Chondrocyte (in vitro differentiated cells): ENCODE data around the gene FASN. TPM values are rescaled to one million over a fixed set of nuclear protein-coding genes. Genes with fewer than 3 reads are reported as not detected.

Experiments
- DNase-seq: peaks from one replicate; pipeline ENCODE4 v3.0.0; 2021; ENCODE audit warnings: mixed read lengths, low spot score
- H3K27ac Mint-ChIP-seq: one replicate; pipeline ENCODE4 v1.8.0; 2021; ENCODE audit warnings: mild to moderate bottlenecking, moderate library complexity, mixed read lengths; ENCODE audit not compliant: unreplicated experiment
- H3K27me3 Mint-ChIP-seq: 2 replicates; pipeline ENCODE4 v1.8.0; 2021; ENCODE audit warnings: low read depth, mixed read lengths
- H3K36me3 Mint-ChIP-seq: 2 replicates; pipeline ENCODE4 v1.8.0; 2021; ENCODE audit warnings: low read depth, mixed read lengths
- H3K4me1 Mint-ChIP-seq: 2 replicates; pipeline ENCODE4 v1.8.0; 2021; ENCODE audit warnings: low read depth, mild to moderate bottlenecking, mixed read lengths
- H3K4me3 Mint-ChIP-seq: one replicate; pipeline ENCODE4 v1.8.0; 2021; ENCODE audit warnings: mild to moderate bottlenecking, moderate library complexity, mixed read lengths; ENCODE audit not compliant: unreplicated experiment
- H3K9me3 Mint-ChIP-seq: 2 replicates; pipeline ENCODE4 v1.8.0; 2021; ENCODE audit warnings: low read depth, mixed read lengths
- CTCF ChIP-seq: fragments of 200-600 bp; sonication (generic); IDR thresholded peaks from 2 replicates; pipeline ENCODE4 v1.5.0; 2021; ENCODE audit warnings: antibody characterized with exemption, mild to moderate bottlenecking, moderate library complexity
- total RNA-seq: library from RNA; stranded (reverse); gene quantifications from 3 replicates; pipeline ENCODE4 v1.2.1, GENCODE V29; 2021

FASN gene
- total RNA-seq, 1 donor from 2014 or later: 141 TPM

- no peaks in the 10 kb centered on the region for H3K27me3 Mint-ChIP-seq
- H3K27ac Mint-ChIP-seq: no peak overlapping the region
- no peaks in the 10 kb centered on the region for H3K9me3 Mint-ChIP-seq
These were observed 9.4 kb upstream of the FASN start for GRCh38 chr17:82107341-82107860.

DNA sequence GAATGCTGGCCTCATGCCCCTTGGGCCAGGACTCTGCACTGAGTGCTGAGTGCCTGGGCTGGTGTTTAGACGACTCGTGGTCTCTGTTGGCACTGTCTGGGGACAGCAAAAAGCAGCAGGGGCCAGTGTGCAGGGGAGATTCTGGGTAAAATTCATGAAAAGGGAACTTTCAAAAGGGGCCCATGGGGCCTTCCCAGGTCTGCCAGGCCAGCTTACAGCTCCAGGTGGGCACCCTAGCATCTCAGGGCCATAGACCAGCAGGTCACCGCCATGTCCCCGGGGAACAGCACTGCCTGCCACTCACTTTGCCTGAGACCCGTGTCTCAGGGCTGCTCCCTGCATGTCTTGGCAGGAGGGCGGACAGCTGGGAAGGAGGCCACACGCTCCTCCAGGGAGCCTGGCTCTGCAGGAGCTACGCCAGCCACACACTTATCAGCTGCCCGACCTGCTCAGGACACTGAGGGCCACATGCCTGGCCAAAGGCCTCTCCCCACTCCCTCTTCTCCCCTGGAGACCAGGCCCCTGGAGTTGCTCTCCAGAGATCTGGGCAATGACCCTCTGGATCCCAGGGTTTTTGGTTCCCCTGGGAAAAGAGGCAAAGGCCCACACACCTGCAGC, 8.8 kb upstream of the FASN start:
- TF ChIP-seq CTCF: no peak
- Mint-ChIP-seq H3K4me3 (no peak overlapping the region), H3K27ac (peak overlapping the region; percentile 32), H3K36me3 (no peaks in the 10 kb centered on the region), H3K27me3 (no peaks in the 10 kb centered on the region), H3K9me3 (no peaks in the 10 kb centered on the region), H3K4me1 (peaks cover 20% of the 10 kb centered on the region)
- no peak for DNase-seq

More at GRCh38 chr17:82107341-82107860, 9.4 kb upstream of the FASN start:
- no peak overlapping the region for H3K4me3 Mint-ChIP-seq
- no peaks in the 10 kb centered on the region for H3K36me3 Mint-ChIP-seq
- no peak for DNase-seq
- peak; percentile 52 for TF ChIP-seq CTCF
- H3K4me1 Mint-ChIP-seq: peaks cover 20% of the 10 kb centered on the region

DNA sequence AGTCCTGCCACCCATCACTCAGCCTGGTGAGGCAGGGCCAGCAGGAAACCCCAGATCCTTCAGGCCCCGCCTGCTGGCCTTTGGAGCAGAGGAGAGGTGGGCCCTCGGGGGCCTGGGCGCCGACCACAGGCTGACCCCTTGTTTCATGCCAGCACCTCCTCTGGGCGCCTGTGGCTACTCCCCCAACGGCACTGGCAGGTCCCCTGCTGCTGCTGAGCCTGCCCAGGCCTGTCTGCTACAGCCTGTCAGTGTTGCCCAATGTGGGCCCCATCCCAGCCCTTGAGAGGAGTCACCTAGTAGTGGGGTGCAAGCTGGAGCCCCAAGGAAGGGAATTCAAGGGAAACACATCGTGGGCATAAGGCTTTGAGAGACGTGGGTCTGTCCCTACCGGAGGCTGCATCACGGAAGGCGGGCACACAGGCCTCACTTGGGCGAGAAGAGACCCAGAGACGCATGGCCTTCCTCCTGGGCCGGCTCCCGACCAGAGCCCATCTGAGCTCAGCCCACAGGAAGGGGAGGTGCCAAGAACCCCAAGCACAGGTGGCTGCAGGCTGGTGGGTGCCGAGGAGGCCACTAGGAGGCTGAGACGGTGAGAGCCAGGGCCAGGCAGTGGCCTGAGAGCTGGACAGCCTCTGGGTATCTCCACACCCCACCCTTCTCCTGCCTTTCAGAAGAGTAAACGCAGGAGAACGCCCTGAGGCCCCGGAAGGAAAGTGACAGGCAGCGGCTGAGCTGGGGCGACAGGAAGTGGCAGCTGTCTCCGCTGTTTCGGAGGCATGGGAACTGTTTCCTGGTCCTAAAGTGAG, 8.0 kb upstream of the FASN start:
- no peak overlapping the region for H3K4me3 Mint-ChIP-seq
- H3K36me3 Mint-ChIP-seq: no peaks in the 10 kb centered on the region
- peaks cover 20% of the 10 kb centered on the region for H3K4me1 Mint-ChIP-seq
- H3K27ac Mint-ChIP-seq: peak overlapping the region; percentile 32
- no peak for DNase-seq
- peak; percentile 67 for TF ChIP-seq CTCF
- H3K27me3 Mint-ChIP-seq: no peaks in the 10 kb centered on the region
- H3K9me3 Mint-ChIP-seq: no peaks in the 10 kb centered on the region

DNA sequence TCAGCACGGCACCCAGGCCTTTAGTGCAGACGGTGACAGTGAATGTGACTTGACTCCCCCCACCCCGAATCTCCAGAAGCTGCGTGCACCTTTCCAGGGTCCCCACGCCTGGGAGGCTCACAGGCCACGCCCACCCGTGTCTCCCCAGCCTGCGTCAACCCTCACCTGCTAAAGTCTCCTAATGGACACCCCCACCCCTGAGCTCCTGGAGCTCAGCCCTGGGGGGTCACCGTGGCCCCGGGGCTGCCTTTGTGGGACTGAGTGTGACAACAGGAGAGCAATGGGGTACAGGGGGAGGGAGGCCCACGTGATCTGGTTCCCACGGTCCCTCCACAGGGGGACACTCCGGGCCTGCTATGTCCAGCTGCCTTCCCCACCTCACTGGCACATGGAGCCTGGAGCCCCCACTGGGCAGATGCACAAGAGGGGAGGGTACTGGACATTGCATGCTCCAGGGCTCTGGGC, 7.4 kb upstream of the FASN start:
- no peak overlapping the region for H3K4me3 Mint-ChIP-seq
- H3K9me3 Mint-ChIP-seq: no peaks in the 10 kb centered on the region
- H3K36me3 Mint-ChIP-seq: no peaks in the 10 kb centered on the region
- peaks cover 20% of the 10 kb centered on the region for H3K4me1 Mint-ChIP-seq
- no peaks in the 10 kb centered on the region for H3K27me3 Mint-ChIP-seq
- no peak overlapping the region for H3K27ac Mint-ChIP-seq
- DNase-seq: no peak
- no peak for TF ChIP-seq CTCF

DNA sequence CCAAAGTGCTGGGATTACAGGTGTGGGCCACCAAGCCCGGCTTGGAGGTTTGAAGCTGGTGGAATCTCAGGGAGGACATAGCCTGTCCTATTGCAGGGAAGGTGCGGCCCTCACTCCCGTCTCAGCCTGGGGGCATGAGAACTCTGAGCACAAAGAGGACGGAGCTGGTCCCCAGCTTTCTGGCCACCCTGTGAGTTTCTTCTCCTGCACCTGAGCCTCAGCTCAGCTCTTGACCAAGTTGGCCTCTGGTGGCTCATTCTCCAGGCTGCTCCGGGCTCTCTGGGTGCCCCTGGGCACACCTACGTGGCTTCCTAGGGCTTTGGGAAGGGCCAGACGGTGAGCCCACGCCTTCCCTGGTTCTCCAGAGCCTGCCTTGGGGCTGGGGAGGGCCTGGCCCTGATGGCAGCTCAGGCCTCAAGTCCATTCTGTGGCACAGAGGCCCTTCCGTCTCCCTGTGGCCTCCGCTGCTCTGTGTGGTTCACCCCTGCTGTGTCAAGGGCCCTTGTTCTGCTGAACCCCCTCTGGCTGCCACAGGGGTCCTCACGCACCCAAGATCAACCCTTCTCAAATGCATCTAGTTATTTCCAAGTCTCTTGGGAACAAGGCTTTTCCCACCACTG, 6.9 kb upstream of the FASN start:
- no peaks in the 10 kb centered on the region for H3K27me3 Mint-ChIP-seq
- no peak for DNase-seq
- no peak overlapping the region for H3K27ac Mint-ChIP-seq
- H3K4me3 Mint-ChIP-seq: no peak overlapping the region
- H3K9me3 Mint-ChIP-seq: no peaks in the 10 kb centered on the region
- H3K36me3 Mint-ChIP-seq: no peaks in the 10 kb centered on the region
- H3K4me1 Mint-ChIP-seq: peaks cover 22% of the 10 kb centered on the region
- no peak for TF ChIP-seq CTCF
